ENCODE results near the gene CHAT.

CHAT gene

GRCh38 chr10:49613165-49613881 lies 514 bp upstream of the CHAT start:
- TF ChIP-seq SIN3A (IDR thresholded peaks at IDR 0.05; ENCODE audit: borderline replicate concordance, insufficient read depth, low read length) (no peak), TAF1 (IDR thresholded peaks at IDR 0.05; ENCODE audit: borderline replicate concordance, insufficient read depth, low read length) (no peak), POLR2AphosphoS5 (IDR thresholded peaks at IDR 0.05; ENCODE audit: low read depth, low read length) (no peak), FOXP2 (optimal IDR thresholded peaks at IDR 0.05; ENCODE audit: borderline replicate concordance, extremely low read depth, extremely low read length, insufficient read depth) (no peak), REST (IDR thresholded peaks at IDR 0.05; ENCODE audit: insufficient read depth in 1 of 2, low read depth in 2 of 2, low read length in 2 of 2) (no peak)

GRCh38 chr10:49614242-49615198 lies 683 bp downstream of the CHAT start:
- no peak for TF ChIP-seq FOXP2 (optimal IDR thresholded peaks at IDR 0.05; ENCODE audit: borderline replicate concordance, extremely low read depth, extremely low read length, insufficient read depth)
- no peak for TF ChIP-seq SIN3A (IDR thresholded peaks at IDR 0.05; ENCODE audit: borderline replicate concordance, insufficient read depth, low read length)
- TF ChIP-seq POLR2AphosphoS5 (IDR thresholded peaks at IDR 0.05; ENCODE audit: low read depth, low read length) = no peak
- TF ChIP-seq REST (IDR thresholded peaks at IDR 0.05; ENCODE audit: insufficient read depth in 1 of 2, low read depth in 2 of 2, low read length in 2 of 2) = no peak
- TF ChIP-seq TAF1 (IDR thresholded peaks at IDR 0.05; ENCODE audit: borderline replicate concordance, insufficient read depth, low read length) = no peak

GRCh38 chr10:49615213-49615612 lies 1.4 kb downstream of the CHAT start:
- no peak for TF ChIP-seq POLR2AphosphoS5 (IDR thresholded peaks at IDR 0.05; ENCODE audit: low read depth, low read length)
- no peak for TF ChIP-seq SIN3A (IDR thresholded peaks at IDR 0.05; ENCODE audit: borderline replicate concordance, insufficient read depth, low read length)
- no peak for TF ChIP-seq FOXP2 (optimal IDR thresholded peaks at IDR 0.05; ENCODE audit: borderline replicate concordance, extremely low read depth, extremely low read length, insufficient read depth)
- no peak for TF ChIP-seq REST (IDR thresholded peaks at IDR 0.05; ENCODE audit: insufficient read depth in 1 of 2, low read depth in 2 of 2, low read length in 2 of 2)
- no peak for TF ChIP-seq TAF1 (IDR thresholded peaks at IDR 0.05; ENCODE audit: borderline replicate concordance, insufficient read depth, low read length)

GRCh38 chr10:49615721-49616120 lies 1.9 kb downstream of the CHAT start:
- TF ChIP-seq SIN3A (IDR thresholded peaks at IDR 0.05; ENCODE audit: borderline replicate concordance, insufficient read depth, low read length) (no peak), FOXP2 (optimal IDR thresholded peaks at IDR 0.05; ENCODE audit: borderline replicate concordance, extremely low read depth, extremely low read length, insufficient read depth) (no peak), REST (IDR thresholded peaks at IDR 0.05; ENCODE audit: insufficient read depth in 1 of 2, low read depth in 2 of 2, low read length in 2 of 2) (no peak), TAF1 (IDR thresholded peaks at IDR 0.05; ENCODE audit: borderline replicate concordance, insufficient read depth, low read length) (no peak), POLR2AphosphoS5 (IDR thresholded peaks at IDR 0.05; ENCODE audit: low read depth, low read length) (no peak)

All from PFSK-1 (cell line).